Lower lobe of right lung (tissue), 2 donors: Measurements from ENCODE around the gene NRG2. TPM values are rescaled to one million over a fixed set of nuclear protein-coding genes. Genes with fewer than 3 reads are reported as not detected.

Source experiments
- ATAC-seq, 2 donors: fragments of 200-7000 bp; cut with Tn5 transposase; one replicate each; pipeline ENCODE4 v1.9.1; 2020 to 2022; ENCODE audit warnings: mild to moderate bottlenecking in 2 of 2, moderate library complexity in 2 of 2
- DNase-seq: peaks from one replicate; pipeline ENCODE4 v3.0.0-alpha.2; 2020
- H3K27ac ChIP-seq: fragments of 200-600 bp; one replicate; pipeline ENCODE4 v1.8.0; 2022
- H3K27me3 ChIP-seq: fragments of 200-600 bp; one replicate; pipeline ENCODE4 v1.8.0; 2022; ENCODE audit warnings: low read depth
- H3K36me3 ChIP-seq: fragments of 200-600 bp; one replicate; pipeline ENCODE4 v1.8.0; 2022; ENCODE audit warnings: mild to moderate bottlenecking
- H3K4me1 ChIP-seq: fragments of 200-600 bp; one replicate; pipeline ENCODE4 v1.8.0; 2022
- H3K4me3 ChIP-seq: fragments of 200-600 bp; one replicate; pipeline ENCODE4 v1.8.0; 2022; ENCODE audit warnings: mild to moderate bottlenecking
- H3K9me3 ChIP-seq: fragments of 200-600 bp; one replicate; pipeline ENCODE4 v1.8.0; 2022
- CTCF ChIP-seq: fragments of 200-600 bp; IDR thresholded peaks from one replicate; pipeline ENCODE4 v1.8.0; 2022; ENCODE audit warnings: antibody characterized with exemption, mild to moderate bottlenecking
- intact Hi-C: fragments of 100-400 bp; cut with DNase I; formaldehyde crosslinking; loops from one replicate; pipeline ENCODE4 v1.11.0; 2022
- total RNA-seq: library from RNA; stranded (reverse); fragmentation: NEBNext Ultra II Directional; extraction: Animal tissue kit (Norgen Biotek cat#: 25700); gene quantifications from one replicate; pipeline ENCODE4 v1.2.1, GENCODE V29; 2021
- donor health status: DM: no; HTN: yes; CAD: no; lungs with severe emphysema.

The NRG2 gene
- total RNA-seq, 1 donor from 2014 or later: 1.6 TPM

GRCh38 chr5:139966856-139967255 lies 76.2 kb downstream of the NRG2 start:
- Histone ChIP-seq H3K27ac (no peak overlapping the region), H3K4me3 (no peak overlapping the region), H3K36me3 (no peaks in the 10 kb centered on the region), H3K9me3 (no peaks in the 10 kb centered on the region), H3K4me1 (peaks cover 10% of the 10 kb centered on the region), H3K27me3 (no peaks in the 10 kb centered on the region)
- TF ChIP-seq CTCF: no peak
- intact Hi-C loops: no loop called here
- ATAC-seq (no peak), DNase-seq (no peak)

- DNase-seq (no peak), ATAC-seq (no peak)
- intact Hi-C loops: no loop called here
- H3K27ac ChIP-seq: no peak overlapping the region
- peaks cover 10% of the 10 kb centered on the region for H3K4me1 ChIP-seq
- no peaks in the 10 kb centered on the region for H3K36me3 ChIP-seq
- no peak overlapping the region for H3K4me3 ChIP-seq
- no peaks in the 10 kb centered on the region for H3K27me3 ChIP-seq
- no peaks in the 10 kb centered on the region for H3K9me3 ChIP-seq
- TF ChIP-seq CTCF: no peak
These were observed 78.0 kb downstream of the NRG2 start for GRCh38 chr5:139964994-139965565.

- ATAC-seq (no peak), DNase-seq (no peak)
- Histone ChIP-seq H3K36me3 (no peaks in the 10 kb centered on the region), H3K9me3 (no peaks in the 10 kb centered on the region), H3K27me3 (no peaks in the 10 kb centered on the region), H3K27ac (no peak overlapping the region), H3K4me1 (peaks cover 10% of the 10 kb centered on the region), H3K4me3 (no peak overlapping the region)
- intact Hi-C loops: no loop called here
- TF ChIP-seq CTCF: no peak
These were observed 78.7 kb downstream of the NRG2 start for GRCh38 chr5:139964266-139964993.

- no peak for ATAC-seq
- no peaks in the 10 kb centered on the region for H3K4me1 ChIP-seq
These were observed 80.7 kb downstream of the NRG2 start for GRCh38 chr5:139962445-139962844.

GRCh38 chr5:139961435-139962157 lies 81.5 kb downstream of the NRG2 start:
- DNase-seq (no peak), ATAC-seq (no peak)
- TF ChIP-seq CTCF: no peak
- no peak overlapping the region for H3K27ac ChIP-seq
- H3K27me3 ChIP-seq: no peaks in the 10 kb centered on the region
- H3K36me3 ChIP-seq: no peaks in the 10 kb centered on the region
- H3K4me3 ChIP-seq: no peak overlapping the region
- H3K4me1 ChIP-seq: no peaks in the 10 kb centered on the region
- H3K9me3 ChIP-seq: no peaks in the 10 kb centered on the region
- intact Hi-C loops: no loop called here

More at GRCh38 chr5:139962445-139962844, 80.7 kb downstream of the NRG2 start:
- Histone ChIP-seq H3K9me3 (no peaks in the 10 kb centered on the region), H3K36me3 (no peaks in the 10 kb centered on the region), H3K27ac (no peak overlapping the region), H3K27me3 (no peaks in the 10 kb centered on the region), H3K4me3 (no peak overlapping the region)
- no peak for TF ChIP-seq CTCF
- no peak for DNase-seq
- intact Hi-C loops: no loop called here
